Stimulated activated naive CD8-positive, alpha-beta T cell treated with anti-CD3 and anti-CD28 coated beads, Interleukin-15, Interleukin-2, amounts not matched to agents 100 U/mL and 50 U/mL, for 24 hours (primary cell): ENCODE measurements around the gene GSTA2.
"Not testable (repeated sequence)": the region's sequence is repeated elsewhere in the genome, so short reads cannot be mapped to it uniquely, and the experiment has no call there.

Source experiments
- ATAC-seq: fragments of 150-1000 bp; cut with Tn5 transposase; one replicate; pipeline ENCODE4 v1.10.0; 2021
- DNase-seq: peaks from one replicate; pipeline ENCODE4 v3.0.0; 2021

Gene GSTA2

DNA sequence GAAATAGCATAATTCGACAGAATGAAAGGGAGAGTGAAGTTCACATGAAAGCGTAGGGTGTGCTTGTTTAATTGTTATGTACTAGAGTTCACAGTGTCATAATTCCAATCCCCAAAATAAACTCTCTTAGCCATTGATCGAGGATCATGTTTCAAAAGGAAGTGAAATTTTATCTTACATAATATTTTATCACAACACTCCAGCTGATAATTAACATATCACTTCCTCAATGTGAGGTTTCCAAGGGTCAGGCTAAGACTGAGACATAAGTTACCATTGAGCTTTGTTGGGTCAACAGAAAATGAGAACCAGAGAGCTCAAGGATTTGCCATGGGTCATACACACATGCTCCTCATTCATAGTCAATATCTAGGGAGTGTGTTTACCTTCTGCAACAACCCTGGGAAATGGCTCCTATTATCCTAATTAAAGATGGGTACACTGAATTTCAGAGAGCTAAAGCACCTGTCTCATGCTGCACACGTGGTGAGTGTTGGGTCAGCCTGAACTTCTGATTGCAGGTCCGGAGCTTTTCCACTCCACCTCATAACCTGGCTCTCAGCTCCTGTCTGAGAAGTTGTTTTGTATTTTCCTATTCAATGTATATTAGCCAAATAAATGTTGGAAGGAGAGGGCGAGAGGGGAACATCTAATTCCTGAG is 3.0 kb downstream of the GSTA2 start:
- DNase-seq (no peak), ATAC-seq (no peak)

DNA sequence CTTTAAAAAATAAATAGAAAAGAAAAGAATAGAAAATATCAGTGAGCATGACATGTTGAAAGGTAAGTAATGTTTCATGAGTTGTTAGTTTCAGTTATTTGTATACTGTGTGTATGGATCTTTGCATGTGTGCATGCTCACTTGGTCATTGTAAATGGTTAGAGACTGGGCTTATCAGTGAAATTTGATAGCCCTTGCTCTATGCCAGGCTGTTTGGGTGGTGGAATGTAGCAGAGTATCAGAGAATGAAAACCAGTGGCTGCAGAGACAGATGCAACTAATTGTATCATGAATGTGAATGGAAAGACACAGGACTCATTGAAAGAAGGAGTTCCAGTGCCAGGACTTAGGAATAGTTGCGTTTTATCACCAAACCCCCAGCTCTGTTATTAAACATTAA is 4.2 kb downstream of the GSTA2 start:
- ATAC-seq (no peak), DNase-seq (no peak)

DNA sequence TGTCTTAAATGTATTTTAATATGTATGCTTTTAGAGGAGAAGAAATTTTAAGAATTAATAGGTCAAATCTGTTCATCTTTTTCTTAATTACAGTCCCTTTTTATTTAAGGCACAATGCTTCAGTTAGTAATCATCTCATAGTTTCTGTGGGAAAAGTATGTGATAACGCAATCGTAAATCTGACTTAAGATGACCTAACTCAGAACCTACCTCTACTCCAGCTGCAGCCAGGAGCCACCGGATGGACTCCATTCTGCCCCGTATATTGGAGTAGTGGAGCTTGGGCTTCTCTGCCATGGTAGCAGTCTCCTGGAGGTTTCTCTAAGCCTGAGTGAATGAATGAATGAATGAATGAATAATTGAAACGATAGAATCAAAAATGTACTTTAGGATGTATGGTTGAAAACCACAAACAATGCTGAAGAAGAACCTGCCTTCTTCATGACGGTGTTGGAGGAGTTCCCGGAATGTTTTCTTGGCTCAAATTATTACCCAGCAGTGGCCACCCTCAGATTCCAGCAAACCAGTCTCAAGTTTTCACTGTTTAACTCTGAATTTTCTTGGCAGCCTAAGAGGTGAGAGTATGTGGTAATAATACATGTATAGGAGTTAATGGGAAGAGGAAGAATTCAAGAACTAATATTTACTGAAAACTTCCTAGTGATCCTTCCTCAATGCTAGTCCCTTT is 5.5 kb downstream of the GSTA2 start:
- ATAC-seq, DNase-seq: not testable (repeated sequence)

DNA sequence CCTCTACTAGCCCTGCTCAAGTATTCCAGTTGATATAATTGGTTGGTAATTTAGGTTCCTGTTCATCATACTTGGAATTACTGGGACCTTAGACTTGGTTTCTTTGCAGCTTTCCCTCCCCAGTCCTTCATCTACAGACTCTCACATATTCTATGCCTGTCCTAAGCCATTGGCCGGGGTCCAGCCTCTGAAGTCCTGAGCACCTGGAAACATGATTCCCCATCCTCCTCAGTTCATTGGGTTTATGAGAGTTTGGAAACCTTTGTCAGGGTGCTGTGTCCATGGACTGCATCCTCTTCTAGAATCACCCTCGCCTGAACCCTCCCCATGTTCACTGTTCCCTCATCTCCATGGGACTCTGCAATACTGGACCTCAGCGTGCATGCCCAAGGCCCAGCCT is 8.8 kb downstream of the GSTA2 start:
- ATAC-seq (no peak), DNase-seq (no peak)

DNA sequence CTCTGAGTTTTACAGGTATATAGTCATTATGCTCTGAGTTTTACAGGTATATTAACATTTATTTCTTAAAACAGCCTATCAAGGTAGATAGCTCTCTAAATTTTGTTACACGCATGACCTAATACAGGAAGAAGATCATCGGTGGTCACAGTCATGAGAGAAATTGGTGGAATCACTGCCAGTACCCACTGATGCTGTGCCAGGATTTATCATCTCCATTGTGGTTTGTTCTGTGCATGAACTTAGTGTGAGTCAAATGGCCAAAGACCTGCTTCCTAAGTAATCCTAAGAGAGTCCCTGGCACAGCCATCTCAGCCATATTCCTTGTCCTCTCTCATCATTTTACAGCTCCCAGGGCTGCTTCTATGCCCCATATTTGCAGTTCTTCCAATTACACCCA is 10.1 kb downstream of the GSTA2 start:
- not testable (repeated sequence) for DNase-seq, ATAC-seq

DNA sequence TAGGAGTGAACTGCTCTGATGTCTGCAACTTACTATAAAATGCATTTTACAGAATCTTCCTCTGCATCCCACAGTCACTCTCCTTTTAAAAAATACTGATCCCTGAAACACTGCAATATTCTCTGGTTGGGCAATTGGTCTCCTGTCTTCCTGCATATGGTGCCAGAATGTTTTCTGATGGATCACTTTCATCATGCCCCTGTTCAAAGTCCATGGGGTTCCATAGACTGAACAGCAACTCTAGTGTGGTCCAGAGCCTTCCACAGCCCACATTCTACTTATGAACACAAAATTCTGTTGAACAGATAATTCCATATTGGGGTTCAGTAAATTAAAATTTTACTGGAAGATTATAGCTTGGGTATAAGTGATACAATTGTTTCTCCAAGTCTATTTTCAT is 11.0 kb downstream of the GSTA2 start:
- no peak for ATAC-seq
- no peak for DNase-seq

DNA sequence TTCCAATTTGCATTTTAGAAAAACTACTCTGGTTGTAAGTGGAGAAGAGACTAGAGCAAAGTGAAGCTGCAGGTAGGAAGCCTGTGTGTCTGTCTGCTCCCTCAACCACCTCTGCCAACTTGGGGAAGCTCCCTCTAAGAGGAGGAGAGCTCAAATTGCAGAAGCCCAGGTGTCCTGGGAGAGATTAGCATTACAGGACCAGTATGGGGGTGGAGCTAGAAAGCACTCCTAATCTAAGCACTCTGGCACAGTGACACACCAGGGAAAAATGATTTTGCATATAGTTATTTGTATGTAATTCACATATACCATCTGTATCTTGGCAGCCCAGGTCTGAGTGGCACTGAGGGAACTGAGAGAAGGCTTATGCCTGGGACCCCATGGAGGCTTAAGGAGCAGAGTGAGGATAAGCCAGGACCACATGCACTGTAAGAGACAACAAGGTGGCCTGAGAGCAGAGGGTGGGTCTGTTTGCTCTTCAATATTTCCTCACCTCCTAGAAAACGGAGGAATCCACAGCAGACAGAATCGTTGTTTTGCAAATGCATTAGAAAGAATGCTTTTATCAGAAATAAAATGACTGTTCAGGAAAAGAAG is 13.6 kb downstream of the GSTA2 start:
- ATAC-seq: no peak
- no peak for DNase-seq

DNA sequence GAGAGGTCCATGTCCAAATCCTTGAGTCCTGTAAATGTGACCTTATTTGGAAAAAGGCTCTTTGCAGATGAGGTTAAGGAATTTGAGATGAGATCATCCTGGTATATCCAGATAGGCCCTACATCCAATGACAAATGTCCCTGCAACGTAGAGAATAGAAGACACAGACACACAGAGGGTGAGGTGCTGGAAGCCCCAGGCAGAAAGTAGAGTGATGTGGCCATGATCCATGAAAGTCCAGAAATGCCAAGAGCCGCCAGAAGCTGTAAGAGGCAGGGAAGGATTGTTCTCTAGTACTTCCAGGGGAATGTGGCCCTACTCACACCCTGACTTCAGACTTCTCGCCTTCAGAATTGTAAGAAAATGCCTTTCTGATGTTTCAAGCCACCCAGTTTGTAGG is 16.0 kb downstream of the GSTA2 start:
- ATAC-seq, DNase-seq: not testable (repeated sequence)

DNA sequence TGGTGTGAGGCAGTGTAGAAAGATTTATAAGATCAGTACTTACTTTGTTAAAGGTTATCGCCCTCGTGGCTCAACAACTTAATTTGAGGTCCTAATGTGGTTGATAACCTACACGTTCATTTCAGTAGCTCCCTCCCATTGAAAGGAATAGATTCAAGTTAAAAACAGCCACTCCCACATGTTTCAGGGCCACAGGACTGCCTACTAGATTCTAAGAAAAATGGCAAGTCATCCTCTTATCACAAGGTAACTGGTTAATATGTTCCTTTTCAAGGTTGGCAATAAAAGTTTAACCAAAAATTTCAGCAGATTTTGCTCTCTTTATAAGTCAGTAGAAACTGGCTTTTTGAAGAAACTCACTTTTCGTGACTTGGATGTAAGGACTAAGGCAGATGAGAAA is 17.1 kb downstream of the GSTA2 start:
- DNase-seq (no peak), ATAC-seq (no peak)

DNA sequence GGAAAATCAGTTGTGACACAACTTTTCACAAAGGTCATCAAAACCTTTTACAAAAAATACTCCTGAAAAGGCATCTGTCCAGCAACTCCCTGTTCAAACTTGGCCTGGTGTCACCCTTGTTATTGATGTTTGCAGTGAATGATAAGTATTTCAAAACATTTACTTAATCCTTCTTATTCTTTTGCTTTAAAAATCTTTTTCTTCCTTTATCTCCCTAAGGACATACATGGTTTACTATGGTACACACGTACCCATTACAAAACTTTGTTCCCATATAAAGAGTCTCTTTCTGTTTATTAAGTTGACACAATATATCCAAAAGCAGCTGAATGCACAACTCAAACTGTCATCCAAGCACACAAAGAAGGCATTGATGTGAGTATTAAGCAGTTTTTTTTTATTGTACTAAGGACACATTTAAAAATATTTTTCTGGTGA is 17.5 kb downstream of the GSTA2 start:
- no peak for DNase-seq
- ATAC-seq: no peak

DNA sequence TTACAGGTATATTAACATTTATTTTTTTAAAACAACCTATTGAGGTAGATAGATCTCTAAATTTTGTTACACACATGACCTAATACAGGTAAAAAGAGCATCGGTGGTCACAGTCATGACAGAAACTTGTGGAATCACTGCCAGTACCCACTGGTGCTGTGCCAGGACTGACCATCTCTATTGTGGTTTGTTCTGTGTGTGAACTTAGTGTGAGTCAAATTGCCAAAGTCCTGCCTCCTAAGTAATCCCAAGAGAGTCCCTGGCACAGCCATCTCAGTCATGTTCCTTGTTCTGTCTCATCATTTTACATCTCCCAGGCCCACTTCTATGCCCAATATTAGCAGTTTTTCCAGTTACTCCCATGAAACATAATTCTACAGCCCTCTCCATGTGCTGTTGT is 21.4 kb downstream of the GSTA2 start:
- no peak for DNase-seq

DNA sequence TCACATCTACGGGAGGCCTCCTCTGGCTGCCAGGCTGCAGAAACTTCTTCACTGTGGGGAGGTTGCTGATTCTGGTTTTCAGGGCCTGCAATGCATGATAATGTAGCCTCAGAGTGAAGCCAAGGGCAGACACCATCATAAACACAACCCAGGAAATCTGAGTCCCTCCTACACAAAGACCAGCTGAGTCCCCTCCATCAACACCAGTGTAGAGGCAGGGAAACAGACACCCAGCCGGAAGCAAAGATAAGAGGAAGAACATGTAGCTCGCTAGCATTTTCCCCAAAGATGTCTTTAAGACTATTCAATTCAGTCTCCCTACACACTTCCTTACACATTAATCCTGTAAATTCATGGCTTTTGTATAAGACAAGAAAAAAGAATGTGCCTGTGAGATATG is 23.6 kb downstream of the GSTA2 start:
- no peak for ATAC-seq

More for the DNA sequence above, 21.4 kb downstream of the GSTA2 start:
- ATAC-seq: no peak

DNA sequence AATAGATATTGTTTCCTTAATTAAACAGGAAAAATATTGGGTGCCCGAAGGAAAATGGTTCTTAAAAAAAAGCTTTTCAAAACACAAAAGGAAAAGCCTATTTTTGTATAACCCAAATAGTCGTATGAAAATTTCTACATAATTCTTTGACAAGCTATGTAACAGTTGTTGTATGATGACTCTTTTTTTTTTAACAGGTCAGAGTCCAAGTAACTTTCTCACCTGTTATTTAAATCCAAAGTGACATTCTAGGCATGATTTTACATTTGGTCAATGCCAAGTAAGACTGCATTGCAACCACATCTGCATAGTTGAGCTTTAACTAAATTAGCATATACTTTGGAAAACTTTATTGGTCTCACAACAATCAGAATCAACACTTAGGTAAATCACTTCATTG is 24.1 kb downstream of the GSTA2 start:
- no peak for ATAC-seq
- DNase-seq: no peak

More for the DNA sequence above, 23.6 kb downstream of the GSTA2 start:
- DNase-seq: no peak

DNA sequence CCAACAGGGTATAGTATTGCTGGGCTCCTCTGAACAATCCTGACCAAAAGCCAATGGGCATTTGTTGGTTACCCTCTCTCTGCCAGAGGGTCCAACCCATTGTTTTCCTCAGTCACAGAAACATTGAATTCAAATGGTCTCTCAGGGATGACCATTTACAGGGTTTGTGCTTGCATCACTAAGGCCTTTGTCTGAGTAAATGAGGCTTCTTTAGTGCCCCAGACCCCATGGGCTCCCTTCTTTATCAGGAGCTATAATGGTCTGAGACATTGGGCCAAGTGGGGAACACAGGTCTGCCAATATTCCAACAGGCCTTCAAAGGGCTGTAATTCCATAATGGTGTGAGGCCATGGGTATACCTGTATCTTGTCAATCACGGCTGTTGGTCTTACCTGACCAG is 27.1 kb downstream of the GSTA2 start:
- DNase-seq (no peak), ATAC-seq (no peak)

DNA sequence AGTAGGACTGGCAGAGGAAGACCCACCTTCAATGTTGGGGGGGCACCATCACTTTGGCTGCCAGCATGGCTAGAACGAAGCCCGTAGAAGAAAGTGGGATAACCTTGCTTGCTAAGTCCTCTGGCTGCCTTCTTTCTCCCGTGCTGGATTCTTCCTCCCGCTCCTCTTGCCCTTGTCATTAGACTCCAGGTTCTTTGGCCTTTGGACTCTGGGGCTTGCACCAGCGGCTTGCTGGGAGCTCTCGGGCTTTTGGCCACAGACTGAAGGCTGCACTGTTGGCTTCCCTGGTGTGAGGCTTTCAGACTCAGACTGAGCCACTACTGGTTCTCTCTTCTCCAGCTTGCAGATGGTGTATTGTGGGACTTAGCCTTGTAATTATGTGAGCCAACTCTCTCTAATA is 28.2 kb downstream of the GSTA2 start:
- ATAC-seq (no peak), DNase-seq (no peak)

DNA sequence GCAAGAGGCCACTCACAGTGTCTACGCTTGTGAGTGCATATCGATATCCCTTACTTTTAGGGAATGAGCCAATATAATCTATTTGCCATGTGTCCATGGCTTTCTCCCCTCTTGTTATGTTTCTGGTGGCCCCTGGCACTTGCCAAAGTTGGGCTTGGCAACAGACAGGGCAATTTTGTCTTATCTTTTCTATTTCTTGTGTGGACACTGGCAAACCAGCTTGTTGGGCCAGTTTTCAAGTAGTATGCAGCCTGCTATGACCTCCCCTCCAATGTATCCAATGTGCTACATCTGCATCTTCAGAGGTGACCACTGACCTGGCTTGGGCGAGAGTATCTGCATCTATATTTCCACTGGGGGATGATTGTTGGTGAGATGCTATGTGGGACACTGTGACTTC is 29.2 kb downstream of the GSTA2 start:
- DNase-seq (no peak), ATAC-seq (no peak)

DNA sequence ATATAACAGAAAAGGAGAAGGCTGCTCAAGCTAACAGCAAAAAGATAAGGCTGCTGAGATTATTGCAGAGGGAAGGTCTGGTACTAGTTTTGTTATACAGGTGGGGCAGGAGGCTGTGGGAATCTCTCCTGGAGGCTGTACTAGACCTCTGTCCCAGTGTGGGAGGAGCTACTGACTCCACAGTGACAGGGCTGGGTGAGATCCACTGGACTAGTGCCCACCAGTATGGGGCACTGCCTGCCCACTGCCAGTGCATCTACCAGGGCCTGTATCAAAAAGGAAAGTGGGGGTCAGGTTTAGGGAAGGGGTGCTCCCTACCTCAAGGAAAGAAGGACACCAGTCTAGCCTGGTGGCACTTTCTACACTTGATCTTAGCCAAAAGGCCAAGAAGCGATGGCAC is 30.1 kb downstream of the GSTA2 start:
- DNase-seq (no peak), ATAC-seq (no peak)

DNA sequence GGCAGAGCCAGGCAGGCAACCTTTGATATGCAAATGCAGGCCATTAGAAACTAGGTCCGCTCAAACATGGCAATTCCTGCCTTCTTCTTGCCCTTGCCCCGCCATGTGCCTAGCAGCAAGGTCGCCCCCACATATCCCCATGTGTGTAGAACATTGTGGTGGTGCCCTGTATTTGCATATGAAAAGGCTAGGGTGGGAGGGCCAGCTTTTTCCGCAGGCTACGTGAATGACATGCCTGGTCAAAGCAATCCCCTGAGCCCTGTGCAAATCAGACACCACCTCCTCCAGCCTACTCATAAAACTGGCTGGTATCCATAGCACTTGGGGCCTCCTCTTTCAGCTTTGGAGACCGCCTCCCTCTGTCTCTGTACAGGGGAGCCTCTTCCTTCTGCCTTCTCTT is 31.6 kb downstream of the GSTA2 start:
- ATAC-seq (no peak), DNase-seq (no peak)

DNA sequence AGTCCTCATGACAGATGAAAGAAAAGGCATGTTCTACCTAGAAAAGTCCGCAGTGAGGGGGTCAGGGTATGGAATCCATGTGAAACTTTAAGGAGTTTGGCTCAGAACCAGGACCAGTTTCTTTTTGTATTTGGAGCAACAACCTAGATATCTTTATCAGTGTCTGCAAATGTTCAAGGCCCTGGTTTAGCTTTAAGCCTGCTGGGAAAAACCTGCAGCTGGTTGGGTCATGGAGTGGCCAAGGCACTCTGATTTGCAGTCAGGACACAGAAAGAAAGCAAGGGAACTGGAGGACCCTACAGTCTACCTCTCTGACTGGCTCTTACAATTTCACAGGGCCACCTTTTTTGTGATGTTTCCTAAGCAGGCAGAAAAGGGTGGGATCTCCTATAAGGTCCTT is 33.7 kb downstream of the GSTA2 start:
- DNase-seq (no peak), ATAC-seq (no peak)

DNA sequence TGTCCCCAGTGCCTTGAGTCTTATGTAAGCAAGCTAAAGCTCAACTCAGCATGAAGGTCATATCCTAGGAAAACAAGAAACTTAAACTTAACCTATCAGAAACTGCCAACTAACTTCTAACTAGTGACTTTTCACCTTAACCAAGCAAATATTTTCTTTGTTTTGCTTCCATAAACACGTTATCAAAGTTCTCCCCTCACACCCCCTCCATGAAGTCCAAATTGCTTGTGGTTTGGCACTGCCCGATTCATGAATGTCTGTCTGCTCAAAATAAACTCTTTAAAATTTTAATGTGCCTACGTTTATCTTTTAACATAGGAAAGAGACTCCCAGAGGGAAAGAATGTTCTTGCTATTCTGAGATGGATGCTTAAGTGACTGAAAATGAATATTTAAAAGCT is 34.9 kb downstream of the GSTA2 start:
- DNase-seq: no peak
- ATAC-seq: no peak

DNA sequence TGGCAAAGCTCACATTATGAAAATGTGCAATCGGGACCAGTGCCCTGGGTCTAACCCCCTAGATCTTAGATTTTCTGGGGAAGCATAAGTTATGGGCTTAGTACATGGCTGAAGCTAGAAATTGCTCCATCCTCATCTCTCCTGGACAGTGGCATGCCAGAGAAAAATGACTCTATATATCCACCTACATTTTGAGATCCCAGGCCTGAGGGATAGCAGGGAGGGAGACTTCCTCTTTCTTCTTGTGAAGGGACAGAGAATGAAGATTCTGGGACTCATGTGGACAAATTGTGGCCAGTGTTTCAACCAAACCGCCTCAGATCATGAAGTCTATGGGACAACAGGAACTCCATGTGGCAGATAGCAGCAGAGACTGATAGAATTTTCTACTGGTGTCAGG is 35.4 kb downstream of the GSTA2 start:
- no peak for ATAC-seq
- DNase-seq: no peak

DNA sequence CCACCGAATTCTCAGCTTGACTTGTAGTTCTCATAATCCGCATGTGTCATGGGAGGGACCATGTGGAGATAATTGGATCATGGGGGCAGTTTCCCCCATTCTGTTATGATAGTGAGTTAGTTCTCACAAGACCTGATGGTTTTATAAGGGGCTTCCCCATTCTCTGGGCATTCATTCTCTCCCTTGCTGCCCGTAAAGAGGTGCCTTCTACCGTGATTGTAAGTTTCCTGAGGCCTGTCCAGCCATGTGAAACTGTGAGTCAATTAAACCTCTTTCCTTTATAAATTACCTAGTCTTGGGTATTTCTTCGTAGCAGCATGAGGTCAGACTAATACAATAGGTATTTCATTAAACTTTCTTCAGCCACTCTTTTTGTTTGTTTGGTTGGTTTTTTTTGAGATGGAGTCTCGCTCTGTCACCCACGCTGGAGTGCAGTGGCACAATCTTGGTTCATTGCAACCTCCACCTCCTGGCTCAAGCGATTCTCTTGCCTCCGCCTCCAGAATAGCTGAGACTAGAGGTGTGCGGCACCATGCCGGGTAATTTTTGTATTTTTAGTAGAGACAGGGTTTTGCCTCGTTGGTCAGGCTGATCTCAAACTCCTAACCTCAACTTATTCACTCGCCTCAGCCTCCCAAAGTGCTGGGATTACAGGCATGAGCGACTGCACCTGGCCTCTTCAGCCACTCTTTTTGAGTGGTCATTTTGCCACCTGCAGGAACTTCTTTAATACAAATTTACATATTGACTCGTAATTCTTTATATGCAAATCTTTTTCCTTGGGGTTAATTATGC is 36.3 kb downstream of the GSTA2 start:
- no peak for DNase-seq

DNA sequence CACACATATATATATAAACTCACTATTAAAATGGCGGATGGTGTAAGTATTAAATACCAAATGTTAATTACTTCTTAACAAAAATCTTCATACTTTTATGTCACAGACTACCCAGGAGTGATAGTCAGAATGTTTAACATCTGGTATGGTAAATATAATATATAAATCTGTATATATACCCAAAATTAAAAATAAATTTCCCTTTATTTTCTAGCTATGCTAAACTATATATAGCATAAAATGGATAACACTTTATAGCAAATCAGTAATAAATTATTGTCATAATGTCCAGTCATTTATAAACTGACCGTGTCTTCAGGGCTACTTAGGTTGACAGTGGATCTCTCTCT is 37.1 kb downstream of the GSTA2 start:
- no peak for ATAC-seq
- no peak for DNase-seq

More for the DNA sequence above, 36.3 kb downstream of the GSTA2 start:
- ATAC-seq: no peak
